ENCODE data around the gene CYTH1. TPM values are rescaled to one million over a fixed set of nuclear protein-coding genes. Genes with fewer than 3 reads are reported as not detected.
A peak's percentile ranks its signal among the peaks of the same experiment; 100 is the strongest.

Gene CYTH1
- total RNA-seq, 2 experiments from 2014 or later: 288 to 309 TPM

DNA sequence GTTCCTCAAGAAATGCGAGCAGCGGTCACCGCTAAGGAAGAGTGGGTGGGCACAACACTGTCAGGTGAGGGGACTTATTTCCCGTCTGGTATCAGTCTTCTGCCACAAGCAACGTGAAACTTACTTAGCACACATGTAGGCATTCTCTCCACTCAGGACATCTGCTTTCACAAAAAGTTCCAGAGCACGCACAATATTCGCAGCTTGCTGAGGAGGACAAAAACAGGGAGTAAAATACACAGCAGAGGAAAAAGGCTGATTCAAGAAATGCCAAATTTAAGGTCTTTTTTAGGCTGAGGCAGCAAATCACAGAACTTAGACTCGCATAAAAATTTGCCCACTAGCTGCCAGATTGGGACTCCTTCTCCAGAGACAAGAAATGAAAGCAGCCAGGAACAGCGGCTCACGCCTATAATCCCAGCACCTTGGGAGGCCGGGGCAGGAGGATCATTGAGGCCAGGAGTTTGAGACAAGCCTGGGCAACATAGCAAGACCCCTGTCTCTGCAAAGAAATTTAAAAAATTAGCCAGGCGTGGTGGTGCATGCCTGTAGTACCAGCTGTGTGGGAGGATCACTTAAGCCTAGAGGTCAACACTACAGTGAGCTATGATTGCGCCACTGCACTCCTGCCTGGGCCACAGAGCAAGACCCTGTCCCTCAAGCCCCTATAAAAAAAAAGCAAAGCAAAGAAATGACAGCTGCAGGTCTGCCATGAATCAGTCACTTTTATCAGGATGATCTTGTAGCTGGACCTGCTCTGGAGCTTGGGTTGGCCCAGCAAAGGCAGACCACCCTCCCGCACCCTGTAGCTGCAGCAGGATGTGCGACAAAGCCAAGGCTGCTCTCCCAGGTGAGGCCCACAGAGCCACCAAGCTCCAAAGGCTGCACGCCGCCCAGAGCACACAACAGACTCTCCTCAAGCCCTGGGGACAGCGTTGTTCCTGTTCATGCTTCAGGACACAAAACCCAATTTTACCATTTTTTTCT, 38.0 kb upstream of the CYTH1 start:
- CTCF ChIA-PET: interaction anchor here (0.9 to 2.3 kb wide), 7 partner anchors 8 to 111 kb away, joined by 3 to 18 read pairs (median 3); no protein-coding TSS in a partner anchor
- no peak for DNase-seq
- Mint-ChIP-seq H3K4me1 (peaks cover 67% of the 10 kb centered on the region), H3K27me3 (no peaks in the 10 kb centered on the region), H3K4me3 (no peak overlapping the region), H3K9me3 (no peaks in the 10 kb centered on the region), H3K27ac (peak overlapping the region; percentile 98), H3K36me3 (ENCODE audit: low read depth) (peaks cover 81% of the 10 kb centered on the region)
- POLR2A ChIA-PET: interaction anchor here (0.9 to 4.9 kb wide), 20 partner anchors 7 to 323 kb away, joined by 3 to 51 read pairs (median 8); partner anchors contain the start of genes CYTH1 and USP36

DNA sequence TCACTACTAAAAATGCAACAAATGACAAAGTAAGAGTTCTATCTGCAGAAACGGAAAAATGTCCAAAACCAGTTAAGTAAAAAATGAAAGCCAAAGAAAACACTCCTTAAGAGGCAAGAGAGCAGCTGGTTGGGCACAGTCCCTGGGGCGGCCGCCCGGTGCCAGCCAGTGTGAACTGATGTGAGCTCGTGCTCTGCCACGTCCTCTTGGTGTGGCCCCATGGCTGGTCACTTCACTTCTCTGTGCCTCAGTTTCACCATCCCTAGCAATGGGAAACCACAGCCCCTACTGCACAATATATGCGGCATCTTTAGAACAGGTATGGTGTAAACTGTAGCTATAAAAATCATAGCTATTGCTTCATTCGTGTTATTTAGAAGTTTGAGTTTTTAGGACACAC, 37.3 kb upstream of the CYTH1 start:
- peak overlapping the region; percentile 65 for H3K4me3 Mint-ChIP-seq
- ChIA-PET POLR2A (interaction anchor here (0.8 to 4.9 kb wide), 27 partner anchors 8 to 323 kb away, joined by 3 to 51 read pairs (median 7); partner anchors contain the start of genes CYTH1 and USP36), CTCF (interaction anchor here (0.6 to 2.3 kb wide), 9 partner anchors 8 to 110 kb away, joined by 3 to 18 read pairs (median 3); no protein-coding TSS in a partner anchor)
- no peaks in the 10 kb centered on the region for H3K9me3 Mint-ChIP-seq
- peaks cover 77% of the 10 kb centered on the region for H3K36me3 Mint-ChIP-seq (ENCODE audit: low read depth)
- no peak for DNase-seq
- H3K27me3 Mint-ChIP-seq: no peaks in the 10 kb centered on the region
- peak overlapping the region; percentile 98 for H3K27ac Mint-ChIP-seq
- peaks cover 62% of the 10 kb centered on the region for H3K4me1 Mint-ChIP-seq

DNA sequence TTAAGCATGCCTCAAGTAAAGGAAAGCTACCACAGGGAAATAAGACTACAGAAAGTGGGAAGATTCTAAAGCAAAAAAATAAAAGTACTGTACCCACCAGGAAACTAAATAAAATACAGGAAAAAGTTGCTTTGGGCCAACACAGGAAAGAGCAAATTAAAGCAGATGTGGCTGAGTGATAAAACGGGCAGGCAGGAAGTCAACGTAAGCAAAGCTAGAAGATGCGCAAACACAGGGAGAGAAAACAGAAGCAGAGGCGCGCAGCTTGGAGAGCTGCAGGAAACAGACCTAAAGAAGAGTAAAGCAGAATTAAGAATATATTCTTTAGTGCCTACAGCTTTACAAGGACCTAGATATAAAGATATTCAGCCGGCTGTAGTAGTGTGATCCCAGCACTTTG, 36.9 kb upstream of the CYTH1 start:
- H3K4me1 Mint-ChIP-seq: peaks cover 59% of the 10 kb centered on the region
- peaks cover 78% of the 10 kb centered on the region for H3K36me3 Mint-ChIP-seq (ENCODE audit: low read depth)
- ChIA-PET POLR2A (interaction anchor here (0.8 to 4.9 kb wide), 27 partner anchors 9 to 322 kb away, joined by 3 to 51 read pairs (median 7); partner anchors contain the start of genes CYTH1 and USP36), CTCF (interaction anchor here (0.6 to 2.3 kb wide), 9 partner anchors 9 to 110 kb away, joined by 3 to 18 read pairs (median 3); no protein-coding TSS in a partner anchor)
- H3K9me3 Mint-ChIP-seq: no peaks in the 10 kb centered on the region
- no peaks in the 10 kb centered on the region for H3K27me3 Mint-ChIP-seq
- H3K4me3 Mint-ChIP-seq: peak overlapping the region; percentile 65
- H3K27ac Mint-ChIP-seq: peak overlapping the region; percentile 98
- peak; percentile 75 for DNase-seq

DNA sequence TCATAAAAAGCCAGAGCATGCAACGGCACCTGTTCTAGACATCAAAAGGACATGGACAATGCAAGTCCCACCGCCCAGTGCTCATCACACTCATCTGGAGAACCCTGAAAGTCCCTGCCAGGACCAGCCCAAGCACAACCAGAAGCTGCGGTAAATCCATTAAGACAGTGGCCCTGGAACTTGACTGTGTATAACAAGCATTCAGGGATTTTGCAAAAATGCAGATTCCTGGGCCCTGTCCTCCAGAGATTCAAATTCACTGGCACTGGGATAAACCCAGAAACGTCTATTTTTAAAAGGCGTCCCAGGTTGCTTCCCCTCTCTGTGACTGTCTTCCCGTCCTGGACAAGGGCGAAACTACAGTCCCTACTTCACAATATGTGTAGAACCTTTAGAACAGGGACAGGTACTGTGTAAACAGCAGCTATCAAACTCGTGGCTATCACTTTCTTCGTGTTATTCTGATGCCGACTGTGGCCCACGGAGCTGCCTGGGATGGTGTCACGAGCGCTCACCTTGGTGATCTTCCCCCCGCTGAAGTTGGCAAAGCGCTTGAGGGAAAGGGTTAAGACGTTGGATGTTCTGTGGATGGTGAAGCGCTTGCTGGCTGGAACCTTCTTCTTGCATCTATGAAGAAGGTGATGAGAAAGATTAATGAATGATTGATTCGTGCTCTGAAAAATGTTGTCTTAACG, 36.2 kb upstream of the CYTH1 start:
- ChIA-PET CTCF (interaction anchor here (1.4 to 2.3 kb wide), 2 partner anchors 38 to 109 kb away, joined by 6 to 18 read pairs; no protein-coding TSS in a partner anchor), POLR2A (interaction anchor here (0.8 to 4.9 kb wide), 25 partner anchors 9 to 283 kb away, joined by 3 to 51 read pairs (median 7); partner anchors contain the start of genes CYTH1 and USP36)
- Mint-ChIP-seq H3K27ac (peak overlapping the region; percentile 98), H3K4me3 (peak overlapping the region; percentile 65), H3K9me3 (no peaks in the 10 kb centered on the region), H3K27me3 (no peaks in the 10 kb centered on the region), H3K36me3 (ENCODE audit: low read depth) (peaks cover 76% of the 10 kb centered on the region), H3K4me1 (peaks cover 61% of the 10 kb centered on the region)
- no peak for DNase-seq

DNA sequence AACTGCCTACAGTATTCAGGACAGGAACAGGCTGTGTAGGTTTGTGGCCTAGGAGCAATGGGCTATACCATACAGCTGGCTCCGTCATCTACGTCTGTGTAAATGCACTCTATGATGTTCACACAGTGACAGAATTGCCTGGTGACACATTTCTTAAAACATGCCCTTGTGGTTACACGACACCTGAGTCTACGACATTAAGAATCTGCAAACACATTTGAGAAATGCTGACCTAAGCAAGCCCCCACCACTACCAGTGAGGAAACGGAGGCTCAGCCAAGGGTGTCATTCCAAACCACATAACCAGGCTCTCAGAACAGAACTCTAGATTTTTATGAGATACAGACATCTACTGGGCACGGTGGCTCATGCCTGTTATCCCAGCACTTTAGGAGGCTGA, 35.0 kb upstream of the CYTH1 start:
- ChIA-PET CTCF (interaction anchor here (0.6 to 1.0 kb wide), 2 partner anchors 35 to 37 kb away, joined by 3 read pairs; no protein-coding TSS in a partner anchor), POLR2A (interaction anchor here (0.7 to 4.9 kb wide), 12 partner anchors 10 to 108 kb away, joined by 3 to 37 read pairs (median 8); partner anchors contain the start of genes CYTH1 and USP36)
- no peaks in the 10 kb centered on the region for H3K27me3 Mint-ChIP-seq
- H3K4me3 Mint-ChIP-seq: peak overlapping the region; percentile 5
- peak; percentile 88 for DNase-seq
- peak overlapping the region; percentile 98 for H3K27ac Mint-ChIP-seq
- H3K36me3 Mint-ChIP-seq (ENCODE audit: low read depth): peaks cover 75% of the 10 kb centered on the region
- peaks cover 63% of the 10 kb centered on the region for H3K4me1 Mint-ChIP-seq
- H3K9me3 Mint-ChIP-seq: no peaks in the 10 kb centered on the region

DNA sequence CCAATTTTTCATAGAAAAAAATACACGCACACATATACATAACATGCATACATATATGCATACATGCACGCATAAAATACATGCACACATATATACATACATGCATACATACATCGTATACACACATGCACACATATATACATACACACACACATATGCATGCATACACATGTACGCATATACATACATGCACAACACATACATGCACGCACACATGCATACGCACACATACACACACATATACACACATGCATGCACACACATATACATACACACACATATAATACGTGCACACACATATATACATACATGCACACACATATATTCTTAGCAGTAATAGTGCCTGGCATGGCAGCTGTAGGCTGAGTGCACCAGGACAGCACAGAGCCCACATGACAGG, 33.6 kb upstream of the CYTH1 start:
- Mint-ChIP-seq H3K9me3 (no peaks in the 10 kb centered on the region), H3K4me3 (no peak overlapping the region), H3K27ac (peak overlapping the region; percentile 68), H3K36me3 (ENCODE audit: low read depth) (peaks cover 72% of the 10 kb centered on the region), H3K4me1 (peaks cover 60% of the 10 kb centered on the region), H3K27me3 (no peaks in the 10 kb centered on the region)
- DNase-seq: no peak
- ChIA-PET POLR2A (no interaction called here), CTCF (interaction anchor here (0.7 kb wide), 1 partner anchor 107 kb away, joined by 4 read pairs; no protein-coding TSS in a partner anchor)

DNA sequence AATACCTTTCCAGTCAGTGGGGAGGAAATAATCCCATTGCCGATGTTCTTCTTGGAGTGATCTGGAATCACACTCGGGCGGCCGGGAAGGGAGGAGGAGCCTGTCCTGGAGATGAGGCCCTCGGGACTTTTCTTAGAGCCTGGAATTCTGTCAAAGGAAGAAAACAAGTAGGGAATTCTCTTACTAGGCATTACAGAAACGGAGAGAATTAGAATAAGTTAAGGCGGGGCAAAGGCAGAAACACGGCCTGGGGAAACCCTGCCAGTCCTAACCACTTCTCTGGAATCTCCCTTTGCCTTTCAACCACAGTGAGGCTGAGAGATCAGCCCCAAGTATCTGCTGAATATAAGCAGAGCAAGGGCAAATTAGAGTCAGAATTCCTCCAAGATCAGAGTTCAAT, 30.8 kb upstream of the CYTH1 start:
- Mint-ChIP-seq H3K36me3 (ENCODE audit: low read depth) (peaks cover 74% of the 10 kb centered on the region), H3K9me3 (no peaks in the 10 kb centered on the region), H3K27ac (peak overlapping the region; percentile 55), H3K27me3 (no peaks in the 10 kb centered on the region), H3K4me3 (no peak overlapping the region), H3K4me1 (peaks cover 40% of the 10 kb centered on the region)
- ChIA-PET CTCF (interaction anchor here (0.6 kb wide), 1 partner anchor 128 kb away, joined by 4 read pairs; no protein-coding TSS in a partner anchor), POLR2A (no interaction called here)
- DNase-seq: no peak

DNA sequence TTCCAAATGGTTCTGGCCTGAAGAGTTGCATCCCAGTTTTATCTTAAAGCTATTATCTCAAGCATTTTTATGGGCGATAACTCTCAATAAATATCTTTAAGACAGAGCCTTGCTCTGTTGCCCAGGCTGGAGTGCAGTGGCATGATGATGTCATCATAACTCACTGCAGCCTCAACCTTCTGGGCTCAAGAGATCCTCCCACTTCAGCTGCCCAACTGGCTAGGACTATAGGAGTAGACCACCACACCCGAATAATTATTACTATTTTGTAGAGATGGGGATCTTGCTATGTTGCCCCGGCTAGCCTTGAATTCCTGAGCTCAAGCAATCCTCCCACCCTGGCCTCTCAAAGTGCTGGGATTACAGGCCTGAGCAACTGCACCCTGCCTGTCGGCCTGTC, 26.1 kb upstream of the CYTH1 start:
- Mint-ChIP-seq H3K4me1 (peaks cover 55% of the 10 kb centered on the region), H3K4me3 (no peak overlapping the region), H3K27me3 (no peaks in the 10 kb centered on the region), H3K27ac (peak overlapping the region; percentile 36), H3K36me3 (ENCODE audit: low read depth) (peaks cover 80% of the 10 kb centered on the region), H3K9me3 (no peaks in the 10 kb centered on the region)
- POLR2A ChIA-PET: interaction anchor here (1.2 to 5.4 kb wide), 3 partner anchors 12 to 83 kb away, joined by 3 to 51 read pairs (median 6); no protein-coding TSS in a partner anchor
- DNase-seq: no peak
- CTCF ChIA-PET: interaction anchor here (1.2 kb wide), 1 partner anchor 27 kb away, joined by 4 read pairs; no protein-coding TSS in a partner anchor

DNA sequence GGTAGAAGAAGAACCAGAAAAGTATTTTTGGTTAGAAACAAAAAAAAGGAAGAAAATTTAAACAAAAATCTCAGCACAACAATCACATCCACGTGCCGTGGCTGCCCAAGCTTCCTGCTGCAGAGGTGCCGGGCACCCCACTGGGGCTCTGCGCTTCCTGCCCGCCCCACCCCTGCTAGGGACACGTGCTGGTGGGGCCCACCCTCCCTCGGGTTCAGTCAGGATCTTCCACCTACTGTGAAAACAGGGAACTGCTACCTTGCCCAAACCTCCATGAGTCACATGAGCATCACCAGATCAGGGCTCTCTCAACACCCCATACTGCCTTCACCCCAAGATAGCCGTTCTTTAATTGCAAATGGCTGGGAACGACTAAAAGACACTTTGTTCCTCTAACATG, 24.4 kb upstream of the CYTH1 start:
- Mint-ChIP-seq H3K9me3 (no peaks in the 10 kb centered on the region), H3K27me3 (no peaks in the 10 kb centered on the region), H3K4me3 (no peak overlapping the region), H3K27ac (peak overlapping the region; percentile 95), H3K4me1 (peaks cover 63% of the 10 kb centered on the region), H3K36me3 (ENCODE audit: low read depth) (peaks cover 78% of the 10 kb centered on the region)
- POLR2A ChIA-PET: interaction anchor here (0.8 to 5.4 kb wide), 5 partner anchors 14 to 97 kb away, joined by 4 to 51 read pairs (median 5); partner anchors contain the start of gene USP36
- CTCF ChIA-PET: no interaction called here
- DNase-seq: no peak

DNA sequence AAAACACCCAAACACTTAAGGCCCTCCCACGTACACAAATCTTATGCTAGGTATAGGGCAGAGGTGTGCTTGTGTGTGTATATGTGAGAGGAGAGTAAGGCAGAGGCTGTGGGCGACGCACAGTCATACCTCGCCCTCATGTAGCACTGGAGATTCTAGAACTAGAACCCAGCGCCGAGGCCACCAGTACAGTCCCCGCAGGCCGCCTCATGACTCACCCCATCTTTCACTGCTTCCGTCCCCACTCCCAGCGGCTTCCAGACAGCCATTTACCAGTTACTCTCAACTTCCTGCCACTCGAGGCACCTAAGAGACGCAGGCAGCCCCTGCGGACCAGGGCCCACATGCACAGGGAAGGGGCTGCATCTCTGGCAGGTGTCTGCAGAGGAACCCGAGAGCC, 23.2 kb upstream of the CYTH1 start:
- H3K4me1 Mint-ChIP-seq: peaks cover 64% of the 10 kb centered on the region
- H3K36me3 Mint-ChIP-seq (ENCODE audit: low read depth): peaks cover 76% of the 10 kb centered on the region
- H3K27me3 Mint-ChIP-seq: no peaks in the 10 kb centered on the region
- H3K27ac Mint-ChIP-seq: peak overlapping the region; percentile 95
- no peaks in the 10 kb centered on the region for H3K9me3 Mint-ChIP-seq
- POLR2A ChIA-PET: interaction anchor here (0.7 to 5.4 kb wide), 18 partner anchors 9 to 97 kb away, joined by 3 to 51 read pairs (median 5); partner anchors contain the start of gene USP36
- peak; percentile 90 for DNase-seq
- H3K4me3 Mint-ChIP-seq: peak overlapping the region; percentile 14
- CTCF ChIA-PET: interaction anchor here (0.8 to 2.5 kb wide), 4 partner anchors 14 to 96 kb away, joined by 3 to 10 read pairs (median 4); no protein-coding TSS in a partner anchor

DNA sequence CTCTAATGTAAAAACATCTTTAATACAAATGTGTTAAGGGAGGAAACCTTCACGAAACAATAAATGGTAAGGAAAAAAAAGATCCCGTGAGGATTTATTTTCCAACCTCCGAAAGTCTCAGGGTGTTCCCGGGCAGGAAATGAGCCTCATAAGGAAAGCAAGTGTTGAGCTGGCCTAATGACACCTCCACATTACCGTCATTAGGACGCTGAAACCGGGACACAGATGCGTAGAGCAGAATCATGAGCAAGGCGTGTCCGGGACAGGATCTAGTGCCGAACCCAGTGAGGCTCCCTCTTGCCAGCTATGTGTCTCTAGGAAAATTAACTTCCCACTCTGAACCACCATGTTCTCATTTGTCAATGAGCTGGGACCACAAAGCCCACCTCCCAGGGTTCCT, 22.7 kb upstream of the CYTH1 start:
- peak; percentile 55 for DNase-seq
- CTCF ChIA-PET: interaction anchor here (0.7 to 2.5 kb wide), 7 partner anchors 15 to 1552 kb away, joined by 3 to 10 read pairs (median 3); no protein-coding TSS in a partner anchor
- POLR2A ChIA-PET: interaction anchor here (0.7 to 5.4 kb wide), 16 partner anchors 9 to 96 kb away, joined by 3 to 51 read pairs (median 5); partner anchors contain the start of gene USP36
- peak overlapping the region; percentile 14 for H3K4me3 Mint-ChIP-seq
- peaks cover 76% of the 10 kb centered on the region for H3K36me3 Mint-ChIP-seq (ENCODE audit: low read depth)
- peak overlapping the region; percentile 95 for H3K27ac Mint-ChIP-seq
- H3K9me3 Mint-ChIP-seq: no peaks in the 10 kb centered on the region
- H3K4me1 Mint-ChIP-seq: peaks cover 70% of the 10 kb centered on the region
- no peaks in the 10 kb centered on the region for H3K27me3 Mint-ChIP-seq
